Right forelimb (tissue), 1 donor: ENCODE measurements around the gene CLEC18B.
"Not testable (repeated sequence)": the region's sequence is repeated elsewhere in the genome, so short reads cannot be mapped to it uniquely, and the experiment has no call there.

Experiments used
- DNase-seq: peaks from one replicate; pipeline ENCODE4 v3.0.0-alpha.2; 2018

The CLEC18B gene

GRCh38 chr16:74420612-74421481, at the start of gene CLEC18B:
CLEC18B (minus strand) TSS chr16:74421478; CDS start chr16:74421270, 208 bp downstream.
- not testable (repeated sequence) for DNase-seq

GRCh38 chr16:74469946-74470478, 48.7 kb upstream of the CLEC18B start:
- no peak for DNase-seq

- DNase-seq = no peak
Observed at GRCh38 chr16:74468807-74469525, 47.7 kb upstream of the CLEC18B start.

GRCh38 chr16:74466872-74467271, 45.6 kb upstream of the CLEC18B start:
- no peak for DNase-seq

GRCh38 chr16:74465851-74466685, 44.8 kb upstream of the CLEC18B start:
- DNase-seq = no peak

- no peak for DNase-seq
Observed at GRCh38 chr16:74465281-74465680, 44.0 kb upstream of the CLEC18B start.

GRCh38 chr16:74463888-74464287, 42.6 kb upstream of the CLEC18B start:
- DNase-seq = no peak

- DNase-seq = no peak
Observed at GRCh38 chr16:74462361-74462760, 41.1 kb upstream of the CLEC18B start.

GRCh38 chr16:74461826-74462225, 40.5 kb upstream of the CLEC18B start:
- no peak for DNase-seq

GRCh38 chr16:74460542-74460941, 39.3 kb upstream of the CLEC18B start:
- no peak for DNase-seq

- DNase-seq = no peak
Observed at GRCh38 chr16:74456290-74456625, 35.0 kb upstream of the CLEC18B start.

GRCh38 chr16:74455619-74456289, 34.5 kb upstream of the CLEC18B start:
- no peak for DNase-seq

GRCh38 chr16:74455213-74455612, 33.9 kb upstream of the CLEC18B start:
- no peak for DNase-seq

GRCh38 chr16:74451951-74452758, 30.9 kb upstream of the CLEC18B start:
- no peak for DNase-seq

- no peak for DNase-seq
Observed at GRCh38 chr16:74450967-74451760, 29.9 kb upstream of the CLEC18B start.

- no peak for DNase-seq
Observed at GRCh38 chr16:74450236-74450635, 29.0 kb upstream of the CLEC18B start.

GRCh38 chr16:74449470-74449869, 28.2 kb upstream of the CLEC18B start:
- DNase-seq = no peak

- no peak for DNase-seq
Observed at GRCh38 chr16:74448990-74449389, 27.7 kb upstream of the CLEC18B start.

GRCh38 chr16:74447578-74447977, 26.3 kb upstream of the CLEC18B start:
- DNase-seq = no peak

GRCh38 chr16:74446866-74447265, 25.6 kb upstream of the CLEC18B start:
- no peak for DNase-seq
